H9 (cell line): ENCODE results near the gene LAIR1. TPM values are rescaled to one million over a fixed set of nuclear protein-coding genes. Genes with fewer than 3 reads are reported as not detected.

Experiments
- DNase-seq: peaks from one replicate; pipeline ENCODE4 v3.0.0-alpha.2; 2017
- H2AFZ ChIP-seq: one replicate; pipeline ENCODE4 v1.6.1; 2013; ENCODE audit warnings: mild to moderate bottlenecking, low read length, control low read depth, moderate library complexity
- H2AK5ac ChIP-seq: 2 replicates; pipeline ENCODE4 v1.6.1; 2013; ENCODE audit warnings: low read length, control low read depth, mixed read lengths; ENCODE audit not compliant: insufficient read length
- H2BK120ac ChIP-seq: one replicate; pipeline ENCODE4 v1.6.1; 2013; ENCODE audit warnings: low read depth, mild to moderate bottlenecking, low read length, control low read depth, inconsistent platforms; ENCODE audit not compliant: poor library complexity, severe bottlenecking
- H2BK12ac ChIP-seq: 2 replicates; pipeline ENCODE4 v1.6.1; 2013; ENCODE audit warnings: low read length, control low read depth, mixed read lengths, low read depth; ENCODE audit not compliant: insufficient read length
- H2BK15ac ChIP-seq: 2 replicates; pipeline ENCODE4 v1.6.1; 2013; ENCODE audit warnings: low read depth, low read length, control low read depth
- H2BK20ac ChIP-seq: one replicate; pipeline ENCODE4 v1.6.1; 2013; ENCODE audit warnings: low read depth, mild to moderate bottlenecking, low read length, control low read depth, inconsistent platforms; ENCODE audit not compliant: poor library complexity, severe bottlenecking
- H2BK5ac ChIP-seq: 2 replicates; pipeline ENCODE4 v1.6.1; 2013; ENCODE audit warnings: low read length, control low read depth, mixed read lengths; ENCODE audit not compliant: insufficient read length
- H3K14ac ChIP-seq: 2 replicates; pipeline ENCODE4 v1.6.1; 2013; ENCODE audit warnings: low read length, control low read depth; ENCODE audit not compliant: insufficient read depth
- H3K18ac ChIP-seq: 2 replicates; pipeline ENCODE4 v1.6.1; 2013; ENCODE audit warnings: low read depth, mild to moderate bottlenecking, mixed read lengths, low read length, control low read depth; ENCODE audit not compliant: insufficient read length
- H3K23ac ChIP-seq: 2 replicates; pipeline ENCODE4 v1.6.1; 2013; ENCODE audit warnings: low read length, control low read depth, mixed read lengths, low read depth; ENCODE audit not compliant: insufficient read length
- H3K23me2 ChIP-seq: 2 replicates; pipeline ENCODE4 v1.6.1; 2013; ENCODE audit warnings: low read depth, mild to moderate bottlenecking, mixed read lengths, low read length, control low read depth; ENCODE audit not compliant: insufficient read length, poor library complexity, severe bottlenecking
- H3K27ac ChIP-seq: 2 replicates; pipeline ENCODE4 v1.5.1; 2013; ENCODE audit warnings: low read length, control low read depth, mixed read lengths, low read depth; ENCODE audit not compliant: insufficient read length
- H3K27me3 ChIP-seq: 2 replicates; pipeline ENCODE4 v1.6.1; 2013; ENCODE audit warnings: low read length, control low read depth, inconsistent platforms; ENCODE audit not compliant: insufficient read depth
- H3K4ac ChIP-seq: 2 replicates; pipeline ENCODE4 v1.6.1; 2013; ENCODE audit warnings: low read depth, mild to moderate bottlenecking, control low read depth, inconsistent platforms, low read length, moderate library complexity
- H3K4me1 ChIP-seq: 2 replicates; pipeline ENCODE4 v1.6.1; 2013; ENCODE audit warnings: low read length, control low read depth, inconsistent platforms; ENCODE audit not compliant: insufficient read depth
- H3K4me2 ChIP-seq: 2 replicates; pipeline ENCODE4 v1.6.1; 2013; ENCODE audit warnings: low read length, control low read depth, mixed read lengths; ENCODE audit not compliant: insufficient read length, insufficient read depth
- H3K56ac ChIP-seq: 2 replicates; pipeline ENCODE4 v1.6.1; 2013; ENCODE audit warnings: low read depth, mild to moderate bottlenecking, mixed read lengths, low read length, control low read depth; ENCODE audit not compliant: insufficient read length
- H3K79me1 ChIP-seq: 2 replicates; pipeline ENCODE4 v1.6.1; 2013; ENCODE audit warnings: low read depth, mild to moderate bottlenecking, moderate library complexity, low read length, control low read depth, inconsistent platforms; ENCODE audit not compliant: insufficient read depth, poor library complexity, severe bottlenecking
- H3K79me2 ChIP-seq: 2 replicates; pipeline ENCODE4 v1.6.1; 2013; ENCODE audit warnings: low read length, control low read depth, inconsistent platforms; ENCODE audit not compliant: insufficient read depth
- H3K9ac ChIP-seq: 2 replicates; pipeline ENCODE4 v1.6.1; 2013; ENCODE audit warnings: low read length, control low read depth, mixed read lengths; ENCODE audit not compliant: insufficient read length; ENCODE audit errors: extremely low read depth
- H3K9me3 ChIP-seq: one replicate; pipeline ENCODE4 v1.6.1; 2013; ENCODE audit warnings: low read depth, low read length, inconsistent platforms; ENCODE audit not compliant: control insufficient read depth
- H3T11ph ChIP-seq: one replicate; pipeline ENCODE4 v1.6.1; 2013; ENCODE audit warnings: mild to moderate bottlenecking, low read length, control low read depth, inconsistent platforms
- H4K20me1 ChIP-seq: one replicate; pipeline ENCODE4 v1.6.1; 2013; ENCODE audit not compliant: control insufficient read depth, insufficient read length, insufficient read depth
- H4K5ac ChIP-seq: 2 replicates; pipeline ENCODE4 v1.6.1; 2013; ENCODE audit warnings: low read depth, mild to moderate bottlenecking, mixed read lengths, low read length, control low read depth; ENCODE audit not compliant: insufficient read length
- H4K8ac ChIP-seq: replicated peaks from 2 replicates; pipeline ENCODE4 v1.6.1; 2013; ENCODE audit warnings: low read length, control low read depth, mixed read lengths, low read depth; ENCODE audit not compliant: insufficient read length
- H4K91ac ChIP-seq: 2 replicates; pipeline ENCODE4 v1.6.1; 2013; ENCODE audit warnings: low read depth, mild to moderate bottlenecking, moderate library complexity, mixed read lengths, low read length, control low read depth; ENCODE audit not compliant: insufficient read length
- H3K27ac Mint-ChIP-seq, 3 experiments: 2 replicates in 2 of 3; 3 replicates in 1 of 3; pipeline ENCODE4 v1.8.0; 2020 to 2021; ENCODE audit warnings: mixed read lengths in 3 of 3, mild to moderate bottlenecking in 1 of 3, moderate library complexity in 1 of 3
- H3K27me3 Mint-ChIP-seq: 2 replicates; pipeline ENCODE4 v1.8.0; 2021; ENCODE audit warnings: low read depth, mild to moderate bottlenecking, moderate library complexity, mixed read lengths
- H3K36me3 Mint-ChIP-seq, 3 experiments: 2 replicates in 2 of 3; 3 replicates in 1 of 3; pipeline ENCODE4 v1.8.0; 2020 to 2021; ENCODE audit warnings: low read depth in 3 of 3, mixed read lengths in 3 of 3; ENCODE audit not compliant: insufficient read depth in 1 of 3
- H3K4me1 Mint-ChIP-seq, 2 experiments: 2 replicates each; pipeline ENCODE4 v1.8.0; 2020; ENCODE audit warnings: mixed read lengths in 2 of 2
- H3K4me3 Mint-ChIP-seq, 2 experiments: 2 replicates in 1 of 2; 3 replicates in 1 of 2; pipeline ENCODE4 v1.8.0; 2020 to 2021; ENCODE audit warnings: mild to moderate bottlenecking in 2 of 2, mixed read lengths in 2 of 2, moderate library complexity in 1 of 2
- H3K9me3 Mint-ChIP-seq, 2 experiments: 2 replicates in 1 of 2; 3 replicates in 1 of 2; pipeline ENCODE4 v1.8.0; 2020; ENCODE audit warnings: mild to moderate bottlenecking in 2 of 2, mixed read lengths in 2 of 2, moderate library complexity in 1 of 2
- CTCF ChIP-seq: fragments of 200-600 bp; sonication (generic); conservative IDR thresholded peaks from 3 replicates; pipeline ENCODE4 v1.8.0; 2021; ENCODE audit warnings: antibody characterized with exemption, mild to moderate bottlenecking
- WGBS: extraction: QIAGEN DNeasy Blood & Tissue Kit; methylation state at CpG from one replicate; pipeline ENCODE4 v1.1.7; 2013; ENCODE audit warnings: missing lambda C conversion rate, low lambda C conversion rate, mixed read lengths; ENCODE audit not compliant: insufficient read length; ENCODE audit errors: extremely low coverage; 5-methylcytosine and 5-hydroxymethylcytosine counted together
- total RNA-seq: library from RNA; stranded (reverse); gene quantifications from 2 replicates; pipeline ENCODE4 v1.2.1, GENCODE V29; 2021

The LAIR1 gene
- total RNA-seq, 1 experiment from 2014 or later, result not detected

GRCh38 chr19:54393381-54393780 is 28.6 kb upstream of the LAIR1 start:
- Histone ChIP-seq H3T11ph (no peak overlapping the region), H3K14ac (no peak overlapping the region; the same call in 1 of the 2 replicates), H2AFZ (no peak overlapping the region), H3K9me3 (no peaks in the 10 kb centered on the region), H4K91ac (no peak overlapping the region), H3K4me2 (no peak overlapping the region), H2BK15ac (no peak overlapping the region), H3K27ac (no peak overlapping the region), H3K4ac (no peak overlapping the region), H2BK120ac (no peak overlapping the region), H3K79me2 (no peaks in the 10 kb centered on the region), H2BK5ac (no peak overlapping the region), H3K9ac (no peak overlapping the region), H3K79me1 (no peaks in the 10 kb centered on the region), H4K5ac (no peak overlapping the region), H3K23me2 (no peaks in the 10 kb centered on the region), H3K4me1 (no peaks in the 10 kb centered on the region), H2AK5ac (no peak overlapping the region), H4K8ac (no peak overlapping the region), H3K56ac (no peak overlapping the region), H3K18ac (no peak overlapping the region), H4K20me1 (no peaks in the 10 kb centered on the region), H3K27me3 (no peaks in the 10 kb centered on the region; the same call in 1 of the 2 replicates), H2BK20ac (no peak overlapping the region), H2BK12ac (no peak overlapping the region), H3K23ac (no peak overlapping the region)
- WGBS, result no CpG with 5 or more reads among the region's 16 CpGs
- Mint-ChIP-seq H3K36me3 (no peaks in the 10 kb centered on the region; a peak in 1 of 7 replicates), H3K4me3 (no peak overlapping the region), H3K27me3 (peaks cover 67% of the 10 kb centered on the region), H3K9me3 (peaks cover 2 to 31% of the 10 kb centered on the region in 2 experiments; a peak in 2 of 5 replicates), H3K27ac (no peak overlapping the region), H3K4me1 (peaks cover 15 to 19% of the 10 kb centered on the region in 2 experiments)
- no peak for TF ChIP-seq CTCF
- DNase-seq, result no peak
